Pons (tissue), 1 donor: ENCODE results near the gene DGCR8.

Experiments used
- DNase-seq: peaks from one replicate; pipeline ENCODE4 v3.0.0-alpha.2; 2016; ENCODE audit warnings: low spot score

The DGCR8 gene

DNA sequence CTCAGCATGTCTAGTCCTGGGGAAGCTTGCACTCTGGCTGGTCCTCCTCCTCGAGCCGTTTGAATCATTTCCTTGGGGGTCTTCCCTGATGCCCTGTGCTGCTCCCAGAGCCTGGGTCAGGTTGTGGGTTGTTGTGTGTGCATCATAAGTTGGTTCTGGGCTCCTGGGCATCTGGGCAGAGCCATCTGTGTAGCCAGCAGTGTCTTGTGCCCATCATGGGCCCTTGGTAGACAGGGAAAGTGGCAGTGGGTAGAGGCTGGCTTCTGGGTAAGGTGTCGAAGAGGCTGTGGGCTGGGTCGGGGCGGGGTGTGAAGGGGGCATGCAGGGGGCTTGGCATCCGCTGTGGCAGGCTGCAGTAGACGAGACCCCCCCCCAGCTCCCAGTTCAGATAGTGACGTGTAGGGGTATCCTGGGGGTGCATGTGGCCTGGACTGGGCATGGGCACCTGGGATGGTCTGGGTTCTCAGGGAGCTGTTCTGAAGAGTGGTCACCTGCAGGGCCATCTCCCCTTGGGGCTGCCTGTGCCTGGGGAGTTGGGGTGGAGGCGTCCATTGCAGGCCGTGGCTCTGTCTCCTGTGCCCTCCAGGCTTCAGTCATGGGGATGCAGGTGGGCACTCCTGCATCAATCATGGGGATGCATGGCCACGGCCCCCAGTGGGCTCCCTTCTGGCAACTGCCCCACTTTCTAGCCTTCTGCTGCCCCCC lies 44.2 kb downstream of the DGCR8 start:
- no peak for DNase-seq

DNA sequence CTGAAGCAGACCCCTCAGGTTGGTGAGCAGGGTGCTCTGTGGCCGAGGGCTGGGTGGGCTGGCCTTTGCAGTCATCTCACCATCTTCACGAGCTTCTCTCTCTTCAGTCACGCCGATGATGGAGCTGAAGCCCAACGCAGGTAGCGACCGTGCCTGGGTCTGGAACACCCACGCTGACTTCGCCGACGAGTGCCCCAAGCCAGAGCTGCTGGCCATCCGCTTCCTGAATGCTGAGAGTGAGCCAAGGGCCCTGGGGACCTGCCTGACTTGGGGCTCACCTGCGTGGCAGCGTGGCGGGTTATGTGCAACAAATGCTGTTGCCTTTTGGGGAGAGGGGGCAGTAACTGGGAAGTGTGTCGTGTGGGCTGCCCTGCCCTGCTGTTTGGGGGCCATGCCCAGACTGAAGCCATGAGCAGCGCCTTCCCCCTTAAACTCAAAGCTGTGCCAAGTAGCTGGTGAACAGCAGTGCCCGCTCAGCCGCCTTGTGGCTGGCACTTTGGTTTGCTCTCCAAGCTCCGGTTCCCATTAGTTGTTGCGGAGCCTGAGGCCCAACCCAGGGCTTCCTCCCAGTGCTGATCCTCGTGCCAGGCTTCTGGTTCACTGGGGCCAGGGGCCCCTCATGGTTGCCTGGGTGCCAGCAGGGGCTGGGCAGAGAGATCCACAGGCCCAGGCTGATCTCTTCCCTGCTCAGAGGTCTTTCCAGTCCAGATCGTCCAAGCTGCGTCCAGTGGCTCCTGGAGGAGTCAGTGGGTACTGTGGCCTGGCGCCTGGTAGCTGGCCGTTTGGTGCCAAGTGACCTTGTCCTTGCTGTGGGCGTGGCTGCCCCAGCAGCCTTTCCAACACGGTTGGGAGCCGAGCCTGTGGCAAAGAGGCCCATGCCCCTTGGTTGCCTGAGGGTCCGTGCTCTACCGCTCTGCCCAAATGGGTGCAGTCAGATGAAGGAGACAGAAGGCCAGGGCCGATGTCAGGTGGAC lies 45.4 kb downstream of the DGCR8 start:
- no peak for DNase-seq

- no peak for DNase-seq
Observed at GRCh38 chr22:20126284-20127029, 46.4 kb downstream of the DGCR8 start.

DNA sequence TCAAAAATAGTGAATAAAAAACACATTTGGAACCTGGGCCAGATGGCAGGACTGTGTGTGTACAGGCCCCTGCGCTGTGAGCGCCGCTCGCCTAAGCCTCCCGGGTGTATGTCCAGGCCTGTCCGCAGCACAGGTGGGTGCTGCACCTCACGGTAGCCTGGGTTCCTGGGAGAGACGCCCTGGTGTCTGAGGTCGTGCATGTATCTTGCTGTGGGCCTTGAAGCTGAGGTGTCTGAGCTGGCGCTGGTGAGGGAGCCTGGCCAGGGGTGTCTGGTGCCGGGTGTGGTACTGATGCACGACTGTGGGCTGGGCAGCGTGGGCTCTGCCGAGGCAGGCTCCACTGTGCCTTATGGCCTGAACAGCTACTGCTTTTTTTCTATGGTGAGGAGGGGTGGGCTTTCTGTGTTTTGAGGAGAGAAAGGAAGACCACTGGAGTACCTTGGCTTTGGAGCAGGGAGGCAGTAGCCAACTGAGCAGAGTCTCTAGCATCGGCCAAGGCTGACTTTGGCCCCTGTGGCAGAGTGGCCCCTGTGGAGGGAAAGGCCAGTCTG lies 47.4 kb downstream of the DGCR8 start:
- DNase-seq = no peak

GRCh38 chr22:20127869-20128618 lies 48.0 kb downstream of the DGCR8 start:
- DNase-seq = no peak

- DNase-seq = no peak
Observed at GRCh38 chr22:20128619-20128901, 48.5 kb downstream of the DGCR8 start.

- DNase-seq = no peak
Observed at GRCh38 chr22:20128902-20129746, 49.1 kb downstream of the DGCR8 start.

- no peak for DNase-seq
Observed at GRCh38 chr22:20129747-20130014, 49.6 kb downstream of the DGCR8 start.

DNA sequence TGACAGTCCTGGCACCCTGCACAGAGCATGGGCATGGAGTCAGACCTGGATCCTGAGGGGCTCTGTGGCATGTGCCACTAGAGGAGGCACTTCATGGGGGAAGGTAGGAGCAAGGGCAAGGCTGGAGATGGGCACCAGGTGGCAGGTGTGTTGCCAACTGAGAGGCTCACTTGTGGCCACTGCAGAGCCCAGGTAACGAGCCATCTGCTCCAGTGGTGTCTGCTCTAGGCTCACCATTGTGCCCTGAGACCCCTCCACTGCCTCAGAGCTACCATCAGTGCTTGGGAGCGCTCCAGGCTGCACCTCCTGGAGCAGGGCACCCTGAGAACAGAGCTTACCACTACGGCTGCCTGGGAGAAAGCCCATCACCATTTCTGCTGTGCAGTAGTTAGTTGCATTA lies 50.3 kb downstream of the DGCR8 start:
- no peak for DNase-seq

GRCh38 chr22:20130731-20131596 lies 50.9 kb downstream of the DGCR8 start:
- peak; percentile 80 for DNase-seq

DNA sequence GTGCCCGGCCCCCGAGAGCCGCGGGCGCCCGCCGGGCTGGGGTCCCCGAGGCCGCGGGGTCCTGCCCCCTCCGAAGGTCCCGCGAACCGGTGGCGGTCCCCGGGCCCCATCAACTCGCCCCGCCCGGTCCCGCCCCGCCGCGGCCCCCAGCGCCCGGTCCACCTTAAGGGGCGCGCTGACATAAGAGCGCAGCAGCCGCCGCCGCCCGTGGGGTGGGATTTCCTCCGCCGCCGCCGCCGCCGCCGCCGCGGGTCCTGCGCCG lies 51.5 kb downstream of the DGCR8 start, which contains the start of gene ZDHHC8:
TSS of gene ZDHHC8 (plus strand) at position 208 of the 262 bp plus-strand sequence. CDS start 144 bp downstream, outside the sequence.
- no peak for DNase-seq

- no peak for DNase-seq
Observed at GRCh38 chr22:20131859-20132685, 52.0 kb downstream of the DGCR8 start.

- DNase-seq = no peak
Observed at GRCh38 chr22:20132686-20133246, 52.7 kb downstream of the DGCR8 start.

- DNase-seq = no peak
Observed at GRCh38 chr22:20133930-20134549, 54.0 kb downstream of the DGCR8 start.

DNA sequence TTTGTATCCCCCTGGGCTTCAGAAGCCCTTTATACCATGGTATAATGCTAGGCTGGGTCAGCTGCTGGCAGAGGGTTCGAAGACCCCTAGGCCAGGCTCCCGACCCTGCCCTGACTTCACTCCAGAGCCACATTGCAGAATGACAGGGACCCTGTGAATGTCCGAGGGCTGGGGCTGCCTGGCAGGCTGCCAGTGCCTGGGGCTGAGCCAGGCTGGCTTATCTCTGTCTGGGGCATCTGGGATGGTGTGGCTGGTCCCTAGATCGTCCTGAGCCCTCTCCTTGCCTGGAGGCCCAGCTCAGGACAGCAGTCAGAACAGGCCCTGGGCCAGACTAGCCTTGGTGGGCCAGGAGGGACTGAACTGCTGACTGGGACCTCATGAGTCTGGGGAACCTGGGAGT lies 55.2 kb downstream of the DGCR8 start:
- no peak for DNase-seq

DNA sequence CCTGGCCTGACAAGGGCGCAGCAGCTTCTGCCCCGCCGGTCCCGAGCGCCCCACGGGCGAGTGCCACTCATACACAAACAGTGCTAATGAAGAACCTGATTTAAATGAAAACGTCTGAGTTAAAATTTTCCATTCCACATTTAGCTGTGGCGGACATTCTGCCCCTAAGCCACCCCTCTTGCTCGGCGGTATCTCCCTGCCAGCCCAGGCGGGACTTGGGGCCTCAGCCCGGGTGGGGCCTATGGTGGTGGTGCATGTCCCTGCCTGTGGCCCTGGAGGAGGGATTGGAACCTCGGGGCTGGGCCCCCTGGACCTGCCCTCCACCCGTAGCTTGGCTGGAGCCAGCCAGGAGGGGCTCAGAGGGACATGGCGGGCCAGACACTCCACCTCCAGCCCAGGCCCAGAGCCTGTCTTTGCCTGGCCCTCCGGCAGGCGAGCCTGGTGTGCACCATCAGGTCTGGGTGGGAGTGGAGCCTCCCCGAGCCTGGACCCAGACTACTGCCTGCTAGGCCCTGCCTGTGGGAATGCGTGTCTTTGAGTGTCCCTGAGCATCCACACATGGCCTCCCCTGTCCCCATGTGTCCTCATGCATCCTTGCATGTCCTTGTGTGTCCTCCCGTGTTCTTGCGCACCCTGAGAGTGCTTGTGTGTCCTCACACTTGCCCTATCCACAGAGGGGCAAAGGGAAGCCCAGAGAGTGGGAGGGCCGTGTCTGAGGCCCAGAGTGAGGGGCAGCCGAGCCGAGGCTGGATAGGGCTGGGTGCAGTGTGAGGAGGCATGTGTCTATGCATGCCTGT lies 56.0 kb downstream of the DGCR8 start:
- no peak for DNase-seq

DNA sequence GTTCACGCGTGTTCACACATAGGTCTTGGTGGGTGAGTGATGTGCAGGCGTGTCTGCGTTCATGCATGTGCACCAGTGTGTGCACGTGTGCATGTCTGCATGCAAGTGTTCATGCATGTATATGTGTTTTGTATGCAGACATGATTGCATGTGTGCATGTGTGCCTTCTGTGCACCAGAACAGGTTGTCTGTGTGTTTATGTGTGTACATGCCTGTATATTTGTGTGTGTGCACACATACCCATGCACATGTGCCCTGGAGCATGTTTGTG lies 56.5 kb downstream of the DGCR8 start:
- DNase-seq = no peak

- DNase-seq = no peak
Observed at GRCh38 chr22:20137113-20137512, 57.1 kb downstream of the DGCR8 start.
